Esophagus (tissue), 2 donors: ENCODE data around the gene TBX20. TPM values are rescaled to one million over a fixed set of nuclear protein-coding genes. Genes with fewer than 3 reads are reported as not detected.

ENCODE experiments used
- H3K27ac ChIP-seq, 2 donors: one replicate each; pipeline ENCODE4 v1.5.1; 2013; ENCODE audit warnings: low read depth in 2 of 2, mild to moderate bottlenecking in 2 of 2, inconsistent platforms in 1 of 2, low read length in 1 of 2, moderate library complexity in 1 of 2
- H3K27me3 ChIP-seq, 2 donors: one replicate each; pipeline ENCODE4 v1.6.1; 2013; ENCODE audit warnings: low read length in 2 of 2, control low read depth in 1 of 2, mild to moderate bottlenecking in 1 of 2; ENCODE audit not compliant: insufficient read depth in 2 of 2, control insufficient read depth in 1 of 2
- H3K36me3 ChIP-seq, 2 donors: one replicate each; pipeline ENCODE4 v1.6.1; 2013; ENCODE audit warnings: low read length in 1 of 2; ENCODE audit not compliant: control insufficient read depth in 2 of 2, insufficient read depth in 2 of 2
- H3K4me1 ChIP-seq, 2 donors: one replicate each; pipeline ENCODE4 v1.6.1; 2013; ENCODE audit warnings: low read length in 1 of 2; ENCODE audit not compliant: control insufficient read depth in 2 of 2, insufficient read depth in 2 of 2
- H3K4me3 ChIP-seq, 2 donors: one replicate each; pipeline ENCODE4 v1.5.1; 2013; ENCODE audit warnings: low read length in 2 of 2, mild to moderate bottlenecking in 2 of 2, low read depth in 1 of 2, moderate library complexity in 1 of 2
- H3K9me3 ChIP-seq, 2 donors: one replicate each; pipeline ENCODE4 v1.6.1; 2013; ENCODE audit warnings: mild to moderate bottlenecking in 2 of 2, low read depth in 1 of 2, low read length in 1 of 2, moderate library complexity in 1 of 2; ENCODE audit not compliant: control insufficient read depth in 2 of 2, insufficient read depth in 1 of 2
- WGBS, 2 donors: extraction: QIAGEN DNeasy Blood & Tissue Kit; methylation state at CpG; one replicate each; pipeline ENCODE4 v1.1.7; 2013; 5-methylcytosine and 5-hydroxymethylcytosine counted together
- polyA plus RNA-seq, 2 donors: library from polyadenylated mRNA; stranded (reverse); fragments of 200-250 nt; gene quantifications; one replicate each; pipeline ENCODE4 v1.2.3, GENCODE V29; 2013
- donor health status: healthy with polysubstance abuse.
- donor health status: Bipolar disorder and iron deficiency.

TBX20 gene
- polyA plus RNA-seq, 2 donors, result not detected

GRCh38 chr7:35256256-35257175, 2.6 kb upstream of the TBX20 start:
- peaks cover 5 to 17% of the 10 kb centered on the region in 2 donors for H3K9me3 ChIP-seq
- peaks cover 6 to 11% of the 10 kb centered on the region in 2 donors for H3K4me1 ChIP-seq
- no peak overlapping the region for H3K27ac ChIP-seq
- H3K4me3 ChIP-seq, result no peak overlapping the region
- peaks cover 11 to 65% of the 10 kb centered on the region in 2 donors for H3K27me3 ChIP-seq
- H3K36me3 ChIP-seq, result no peaks in the 10 kb centered on the region
- WGBS, 2 donors, result 10 to 16% methylated on average over 29 of the region's 29 CpGs

GRCh38 chr7:35255443-35256255, 1.7 kb upstream of the TBX20 start:
- 13 to 17% methylated on average over 18 to 19 of the region's 19 CpGs for WGBS, 2 donors
- H3K9me3 ChIP-seq, result peaks cover 5 to 17% of the 10 kb centered on the region in 2 donors
- no peak overlapping the region for H3K4me3 ChIP-seq
- H3K4me1 ChIP-seq, result peaks cover 6 to 11% of the 10 kb centered on the region in 2 donors
- peaks cover 16 to 60% of the 10 kb centered on the region in 2 donors for H3K27me3 ChIP-seq
- no peaks in the 10 kb centered on the region for H3K36me3 ChIP-seq
- H3K27ac ChIP-seq, result no peak overlapping the region

- H3K4me3 ChIP-seq, result peak overlapping the region in 1 of 2 donors; percentile 31
- peaks cover 24 to 55% of the 10 kb centered on the region in 2 donors for H3K27me3 ChIP-seq
- peaks cover 5 to 17% of the 10 kb centered on the region in 2 donors for H3K9me3 ChIP-seq
- H3K27ac ChIP-seq, result no peak overlapping the region
- 16 to 20% methylated on average over 45 of the region's 45 CpGs for WGBS, 2 donors
- peaks cover 6 to 11% of the 10 kb centered on the region in 2 donors for H3K4me1 ChIP-seq
- no peaks in the 10 kb centered on the region for H3K36me3 ChIP-seq
Measured at GRCh38 chr7:35254496-35255442, 869 bp upstream of the TBX20 start.

- no peak overlapping the region for H3K27ac ChIP-seq
- peak overlapping the region; percentile 31 to 37 for H3K4me3 ChIP-seq
- H3K36me3 ChIP-seq, result no peaks in the 10 kb centered on the region
- peaks cover 6 to 11% of the 10 kb centered on the region in 2 donors for H3K4me1 ChIP-seq
- peaks cover 5 to 19% of the 10 kb centered on the region in 2 donors for H3K9me3 ChIP-seq
- H3K27me3 ChIP-seq, result peaks cover 25 to 56% of the 10 kb centered on the region in 2 donors
- WGBS, 2 donors, result 7 to 9% methylated on average over 21 of the region's 21 CpGs
Measured at GRCh38 chr7:35253460-35253709, 515 bp downstream of the TBX20 start.

- Histone ChIP-seq H3K36me3 (no peaks in the 10 kb centered on the region), H3K9me3 (peaks cover 5 to 16% of the 10 kb centered on the region in 2 donors), H3K4me3 (no peak overlapping the region), H3K27ac (no peak overlapping the region), H3K27me3 (peaks cover 25 to 51% of the 10 kb centered on the region in 2 donors), H3K4me1 (peaks cover 6 to 11% of the 10 kb centered on the region in 2 donors)
- 9 to 11% methylated on average over 16 of the region's 16 CpGs for WGBS, 2 donors
Measured at GRCh38 chr7:35252612-35253459, 1.1 kb downstream of the TBX20 start.

- H3K9me3 ChIP-seq, result peaks cover 5 to 16% of the 10 kb centered on the region in 2 donors
- H3K27me3 ChIP-seq, result peaks cover 21 to 43% of the 10 kb centered on the region in 2 donors
- peaks cover 6 to 11% of the 10 kb centered on the region in 2 donors for H3K4me1 ChIP-seq
- 11 to 15% methylated on average over 5 of the region's 5 CpGs for WGBS, 2 donors
- H3K36me3 ChIP-seq, result no peaks in the 10 kb centered on the region
- no peak overlapping the region for H3K4me3 ChIP-seq
- H3K27ac ChIP-seq, result no peak overlapping the region
Measured at GRCh38 chr7:35251606-35252310, 2.1 kb downstream of the TBX20 start.

GRCh38 chr7:35250941-35251340, 3.0 kb downstream of the TBX20 start:
- WGBS, 2 donors, result 32 to 35% methylated on average over 1 of the region's 1 CpG
- peaks cover 6 to 11% of the 10 kb centered on the region in 2 donors for H3K4me1 ChIP-seq
- H3K27me3 ChIP-seq, result peaks cover 21 to 43% of the 10 kb centered on the region in 2 donors
- H3K9me3 ChIP-seq, result peaks cover 5 to 16% of the 10 kb centered on the region in 2 donors
- H3K4me3 ChIP-seq, result no peak overlapping the region
- H3K27ac ChIP-seq, result no peak overlapping the region
- H3K36me3 ChIP-seq, result no peaks in the 10 kb centered on the region

GRCh38 chr7:35250452-35250851, 3.4 kb downstream of the TBX20 start:
- Histone ChIP-seq H3K36me3 (no peaks in the 10 kb centered on the region), H3K4me3 (no peak overlapping the region), H3K27ac (no peak overlapping the region), H3K4me1 (peaks cover 6 to 11% of the 10 kb centered on the region in 2 donors), H3K9me3 (peaks cover 5 to 16% of the 10 kb centered on the region in 2 donors), H3K27me3 (peaks cover 17 to 39% of the 10 kb centered on the region in 2 donors)
- WGBS, 2 donors, result 4 to 14% methylated on average over 2 of the region's 2 CpGs
